BE2C (cell line): Measurements from ENCODE around the gene KIF25.

Source experiments
- DNase-seq: peaks from one replicate; pipeline ENCODE4 v3.0.0-alpha.2; 2020
- H3K27me3 ChIP-seq: fragments of 250-450 bp; sonication (Bioruptor Pico); 2 replicates; pipeline ENCODE4 v1.5.1; 2020; ENCODE audit warnings: mild to moderate bottlenecking
- H3K36me3 ChIP-seq: fragments of 250-450 bp; sonication (Bioruptor Pico); 2 replicates; pipeline ENCODE4 v1.5.1; 2020; ENCODE audit warnings: mild to moderate bottlenecking
- H3K4me1 ChIP-seq: fragments of 250-450 bp; sonication (Bioruptor Pico); 2 replicates; pipeline ENCODE4 v1.5.1; 2020
- H3K4me3 ChIP-seq: 2 replicates; pipeline ENCODE4 v1.5.1; 2011; ENCODE audit warnings: low read depth, low read length
- H3K9me3 ChIP-seq: fragments of 250-450 bp; sonication (Bioruptor Pico); 2 replicates; pipeline ENCODE4 v1.5.1; 2020
- TF ChIP-seq, protein P1 (sequence below): IDR thresholded peaks from 2 replicates; pipeline ENCODE4 v1.5.1; 2012; ENCODE audit warnings: mild to moderate bottlenecking, low read depth, low read length

The KIF25 gene

DNA sequence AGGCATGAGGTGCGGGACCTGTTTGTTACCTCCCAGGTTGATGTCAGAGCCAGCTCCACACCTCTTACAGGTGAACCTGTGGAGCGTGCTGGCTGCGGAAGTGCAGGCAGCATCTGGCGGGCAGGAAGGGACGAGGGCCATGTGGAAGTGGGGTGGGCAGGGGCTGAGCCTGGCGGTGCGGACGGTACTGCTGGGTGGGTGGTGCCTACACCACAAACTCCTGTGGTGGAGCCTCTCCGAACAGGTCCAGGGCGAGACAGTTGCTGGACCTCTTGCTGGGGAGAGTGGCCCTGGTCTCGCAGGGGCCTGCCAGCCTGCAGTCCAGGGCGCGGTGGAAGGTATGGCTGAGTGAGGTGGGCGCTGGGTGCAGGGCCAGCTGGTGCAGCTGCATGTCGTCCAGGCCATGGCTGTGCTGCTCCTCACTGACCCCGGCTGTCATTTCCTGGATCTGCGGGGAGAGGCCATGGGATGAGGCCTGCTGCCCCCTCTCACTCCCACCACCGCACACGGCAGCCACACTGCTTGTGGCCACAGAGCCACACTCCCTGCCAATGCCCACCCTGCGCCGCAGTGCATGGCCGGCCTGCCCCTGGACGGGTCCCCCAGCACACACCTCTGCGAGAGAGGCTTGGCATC, 59.5 kb downstream of the KIF25 start:
- Histone ChIP-seq H3K9me3 (no peaks in the 10 kb centered on the region), H3K27me3 (no peaks in the 10 kb centered on the region), H3K36me3 (no peaks in the 10 kb centered on the region), H3K4me1 (no peaks in the 10 kb centered on the region), H3K4me3 (no peak overlapping the region)
- TF ChIP-seq, protein P1, sequence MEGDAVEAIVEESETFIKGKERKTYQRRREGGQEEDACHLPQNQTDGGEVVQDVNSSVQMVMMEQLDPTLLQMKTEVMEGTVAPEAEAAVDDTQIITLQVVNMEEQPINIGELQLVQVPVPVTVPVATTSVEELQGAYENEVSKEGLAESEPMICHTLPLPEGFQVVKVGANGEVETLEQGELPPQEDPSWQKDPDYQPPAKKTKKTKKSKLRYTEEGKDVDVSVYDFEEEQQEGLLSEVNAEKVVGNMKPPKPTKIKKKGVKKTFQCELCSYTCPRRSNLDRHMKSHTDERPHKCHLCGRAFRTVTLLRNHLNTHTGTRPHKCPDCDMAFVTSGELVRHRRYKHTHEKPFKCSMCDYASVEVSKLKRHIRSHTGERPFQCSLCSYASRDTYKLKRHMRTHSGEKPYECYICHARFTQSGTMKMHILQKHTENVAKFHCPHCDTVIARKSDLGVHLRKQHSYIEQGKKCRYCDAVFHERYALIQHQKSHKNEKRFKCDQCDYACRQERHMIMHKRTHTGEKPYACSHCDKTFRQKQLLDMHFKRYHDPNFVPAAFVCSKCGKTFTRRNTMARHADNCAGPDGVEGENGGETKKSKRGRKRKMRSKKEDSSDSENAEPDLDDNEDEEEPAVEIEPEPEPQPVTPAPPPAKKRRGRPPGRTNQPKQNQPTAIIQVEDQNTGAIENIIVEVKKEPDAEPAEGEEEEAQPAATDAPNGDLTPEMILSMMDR, result no peak
- DNase-seq, result no peak

DNA sequence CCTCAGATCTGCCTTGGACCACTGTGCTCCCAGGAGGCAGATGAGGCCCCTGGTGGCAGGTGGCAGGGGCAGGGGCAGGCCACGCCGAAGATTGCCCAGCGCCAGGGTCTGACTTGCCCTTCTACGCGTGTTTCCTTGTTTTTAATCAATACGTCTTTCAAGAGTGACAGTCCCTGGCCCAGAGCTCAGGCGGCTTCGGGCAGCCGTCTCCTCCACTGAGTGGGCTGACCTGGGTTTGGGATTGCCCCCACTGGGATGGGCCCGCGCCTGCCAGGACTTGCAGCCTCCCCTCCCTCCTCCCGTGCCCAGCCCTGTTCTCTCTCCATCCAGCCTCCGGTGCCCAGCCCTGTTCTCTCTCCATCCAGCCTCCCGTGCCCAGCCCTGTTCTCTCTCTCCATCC, 60.4 kb downstream of the KIF25 start:
- Histone ChIP-seq H3K9me3 (no peaks in the 10 kb centered on the region), H3K27me3 (no peaks in the 10 kb centered on the region), H3K4me1 (no peaks in the 10 kb centered on the region), H3K4me3 (no peak overlapping the region), H3K36me3 (no peaks in the 10 kb centered on the region)
- TF ChIP-seq, protein P1, result no peak
- DNase-seq, result no peak

DNA sequence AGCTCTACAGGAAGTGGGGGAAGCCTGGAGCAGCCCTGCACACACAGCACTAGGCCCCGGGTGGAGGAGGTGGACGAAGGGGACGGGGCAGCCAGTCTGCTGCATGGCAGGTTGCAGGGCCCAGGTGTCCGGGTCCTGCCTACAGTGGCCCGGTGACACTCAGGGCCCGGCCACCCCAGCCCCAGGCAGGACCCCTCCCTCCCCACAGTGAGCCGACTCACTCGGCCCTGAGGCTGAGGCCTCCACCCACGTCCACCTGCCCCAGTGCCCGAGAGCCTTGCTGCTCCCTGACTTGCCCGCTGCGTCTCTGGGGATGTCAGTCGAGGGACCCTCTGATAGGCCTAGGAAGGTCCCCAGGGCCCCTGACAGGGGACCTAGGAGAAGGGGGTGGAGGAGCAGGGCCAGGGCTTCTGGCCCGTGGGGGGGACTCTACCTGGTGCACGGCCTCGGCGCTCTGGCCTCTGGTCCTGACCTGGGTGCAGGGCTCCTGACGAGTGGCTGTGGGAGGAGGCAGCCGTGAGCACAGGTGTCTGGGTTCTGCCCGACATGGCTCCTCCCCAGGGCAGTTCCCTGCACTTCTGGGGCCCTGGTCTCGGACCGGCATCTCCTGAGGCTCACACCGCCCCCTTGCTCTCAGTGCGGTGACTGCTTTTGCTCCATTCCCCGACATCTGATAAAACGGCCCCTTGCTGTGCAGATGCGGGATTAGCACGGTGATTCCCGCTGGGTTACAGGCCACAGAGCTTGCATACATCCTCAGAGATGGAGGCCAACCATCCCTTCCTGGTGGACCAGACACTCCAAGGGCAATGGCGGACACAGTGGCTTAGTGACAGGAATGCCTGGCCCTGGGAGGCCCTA, 61.5 kb downstream of the KIF25 start:
- no peak for DNase-seq
- no peaks in the 10 kb centered on the region for H3K4me1 ChIP-seq

DNA sequence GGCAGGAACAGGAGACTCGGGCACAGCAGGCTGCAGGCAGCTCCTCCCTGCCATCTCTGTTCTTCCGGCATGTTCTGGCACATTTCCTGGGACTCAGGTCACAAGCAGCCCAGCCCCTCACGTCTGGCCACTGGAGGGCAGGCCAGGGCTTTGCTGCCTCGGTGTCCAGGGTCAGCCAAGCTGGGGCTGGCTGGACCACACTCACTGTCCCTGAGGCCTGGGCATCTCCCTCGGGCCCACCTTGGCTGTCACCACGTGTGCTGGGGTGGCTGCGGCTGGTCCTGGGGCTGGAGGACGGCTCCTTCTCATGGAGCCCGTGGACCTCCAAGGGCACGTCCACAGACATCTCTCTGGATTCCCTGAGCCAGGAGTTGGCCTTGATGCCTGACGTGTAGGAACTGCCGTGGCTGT, 63.1 kb downstream of the KIF25 start:
- no peaks in the 10 kb centered on the region for H3K4me1 ChIP-seq
- DNase-seq, result peak; percentile 43
- no peaks in the 10 kb centered on the region for H3K9me3 ChIP-seq
- no peaks in the 10 kb centered on the region for H3K27me3 ChIP-seq
- no peaks in the 10 kb centered on the region for H3K36me3 ChIP-seq
- H3K4me3 ChIP-seq, result no peak overlapping the region
- TF ChIP-seq, protein P1, result peak; percentile 35

More for the DNA sequence above, 61.5 kb downstream of the KIF25 start:
- Histone ChIP-seq H3K36me3 (no peaks in the 10 kb centered on the region), H3K4me3 (no peak overlapping the region), H3K9me3 (no peaks in the 10 kb centered on the region), H3K27me3 (no peaks in the 10 kb centered on the region)
- TF ChIP-seq, protein P1, result no peak

DNA sequence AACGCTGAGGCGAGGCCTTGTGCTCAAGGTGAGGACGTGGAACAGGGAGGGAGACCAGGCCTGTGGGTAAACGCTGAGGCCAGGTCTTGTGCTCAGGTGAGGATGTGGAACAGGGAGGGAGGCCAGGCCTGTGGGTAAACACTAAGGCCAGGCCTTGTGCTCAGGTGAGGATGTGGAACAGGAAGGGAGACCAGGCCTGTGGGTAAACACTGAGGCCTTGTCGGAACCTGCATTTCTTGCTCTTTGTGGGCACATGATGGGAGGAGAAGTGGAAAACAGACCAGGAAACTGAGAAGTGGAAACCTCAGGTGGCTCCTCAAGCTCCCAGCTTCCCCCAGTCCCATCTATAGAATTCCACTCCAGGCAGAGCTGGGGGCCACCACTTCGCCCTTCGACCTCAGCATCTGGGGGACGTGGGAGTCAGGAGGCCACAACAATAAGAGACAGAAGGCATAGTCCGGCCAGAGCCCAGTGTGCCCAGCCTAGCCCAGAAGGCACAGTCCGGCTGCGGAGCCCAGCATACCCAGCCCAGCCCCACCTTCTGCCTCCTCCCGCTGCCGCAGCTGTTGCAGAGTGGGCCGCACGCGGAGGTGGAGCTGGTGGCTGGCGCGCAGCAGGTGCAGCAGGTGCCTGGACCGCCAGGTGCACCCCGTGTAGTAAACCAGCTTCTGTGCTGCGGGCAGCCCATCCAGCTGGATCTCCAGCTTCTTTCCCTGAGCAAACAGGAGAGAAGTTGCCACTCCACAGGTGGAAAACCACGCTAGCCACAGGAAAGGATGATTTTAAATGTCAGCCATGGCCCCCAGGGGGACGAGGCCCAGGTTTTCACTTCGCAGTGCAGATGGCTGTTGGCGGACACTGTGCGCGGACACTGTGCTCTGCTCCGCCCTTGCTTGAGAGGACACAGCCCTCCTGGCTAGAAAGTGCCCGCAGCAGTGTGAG, 64.1 kb downstream of the KIF25 start:
- Histone ChIP-seq H3K27me3 (0 out of 2 replicates have a peak, but pooled peaks cover 3% of the 10 kb centered on the region), H3K4me3 (no peak overlapping the region), H3K4me1 (no peaks in the 10 kb centered on the region), H3K36me3 (no peaks in the 10 kb centered on the region), H3K9me3 (no peaks in the 10 kb centered on the region)
- DNase-seq, result no peak
- TF ChIP-seq, protein P1, result no peak
